GM21529 (cell line): ENCODE measurements around the gene USP47.
"Not testable (repeated sequence)": the region's sequence is repeated elsewhere in the genome, so short reads cannot be mapped to it uniquely, and the experiment has no call there.

ENCODE experiments used
- ATAC-seq: cut with Tn5 transposase; IDR thresholded peaks from one replicate; pipeline ENCODE4 v1.9.1; 2021; ENCODE audit not compliant: unreplicated experiment

The USP47 gene

GRCh38 chr11:11821899-11822298, 19.9 kb upstream of the USP47 start:
- ATAC-seq, result no peak

DNA sequence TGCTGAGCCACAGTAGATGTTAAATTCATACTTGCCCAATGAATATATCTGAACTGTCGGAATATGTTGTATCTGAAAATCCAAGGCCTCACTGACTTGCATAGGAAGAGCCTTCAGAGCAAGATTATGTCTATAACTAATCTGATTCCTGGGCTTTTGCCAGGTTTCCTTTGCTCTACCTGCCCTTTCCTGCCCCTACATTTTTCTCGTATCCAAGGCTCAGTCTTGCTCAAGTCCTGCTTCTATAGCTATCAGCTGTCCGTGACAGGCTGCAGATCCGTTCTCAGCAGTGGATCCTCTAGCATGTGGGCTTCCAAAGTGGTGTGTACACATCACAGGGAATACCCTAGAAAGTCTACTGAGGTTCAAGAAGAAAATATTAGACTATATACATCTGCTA, 18.8 kb upstream of the USP47 start:
- ATAC-seq, result no peak

GRCh38 chr11:11826260-11826659, 15.5 kb upstream of the USP47 start:
- no peak for ATAC-seq

DNA sequence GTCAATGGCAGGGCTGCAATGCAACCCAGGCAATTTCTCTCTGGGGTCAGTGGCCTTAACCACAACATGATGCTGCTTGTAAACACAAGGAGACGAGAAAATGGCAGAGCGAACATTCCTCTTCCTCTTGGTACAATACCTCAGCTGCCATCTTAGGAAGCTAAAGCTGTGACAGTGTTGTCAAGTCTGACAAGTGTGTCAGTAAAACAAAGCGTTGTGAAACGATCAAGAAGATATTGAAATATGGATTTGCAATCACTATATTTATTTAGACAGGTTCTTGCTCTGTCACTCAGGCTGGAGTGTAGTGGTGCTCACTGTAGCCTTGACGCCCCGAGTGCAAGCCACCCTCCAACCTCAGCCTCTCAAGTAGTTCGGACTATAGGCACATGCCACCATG, 14.5 kb upstream of the USP47 start:
- no peak for ATAC-seq

GRCh38 chr11:11831406-11831805, 10.4 kb upstream of the USP47 start:
- not testable (repeated sequence) for ATAC-seq

- ATAC-seq, result no peak
Observed at GRCh38 chr11:11836676-11837231, 5.0 kb upstream of the USP47 start.

DNA sequence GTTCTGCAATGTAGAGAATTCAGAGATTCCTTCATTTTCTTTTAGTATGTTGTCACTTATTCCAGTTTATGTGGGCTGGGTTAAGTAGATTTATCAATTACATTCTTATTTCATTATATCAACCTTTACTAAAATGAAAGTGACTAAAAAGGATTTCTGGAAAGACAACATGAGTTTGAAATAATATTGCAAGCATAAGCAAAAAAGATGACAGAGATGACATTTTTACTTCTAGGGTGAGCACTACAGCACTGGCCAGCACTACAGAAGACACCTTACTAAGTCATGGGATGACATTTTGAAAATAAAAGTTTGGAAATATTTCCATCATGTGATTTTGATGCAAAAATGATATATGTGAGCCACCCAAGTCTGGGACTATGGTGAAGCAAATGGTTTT, 2.1 kb upstream of the USP47 start:
- ATAC-seq, result no peak

GRCh38 chr11:11841116-11841722, 553 bp upstream of the USP47 start:
- ATAC-seq, result peak; percentile 40

GRCh38 chr11:11842421-11843008, 743 bp downstream of the USP47 start:
- ATAC-seq, result peak; percentile 44

GRCh38 chr11:11843211-11843621, 1.4 kb downstream of the USP47 start:
- no peak for ATAC-seq

DNA sequence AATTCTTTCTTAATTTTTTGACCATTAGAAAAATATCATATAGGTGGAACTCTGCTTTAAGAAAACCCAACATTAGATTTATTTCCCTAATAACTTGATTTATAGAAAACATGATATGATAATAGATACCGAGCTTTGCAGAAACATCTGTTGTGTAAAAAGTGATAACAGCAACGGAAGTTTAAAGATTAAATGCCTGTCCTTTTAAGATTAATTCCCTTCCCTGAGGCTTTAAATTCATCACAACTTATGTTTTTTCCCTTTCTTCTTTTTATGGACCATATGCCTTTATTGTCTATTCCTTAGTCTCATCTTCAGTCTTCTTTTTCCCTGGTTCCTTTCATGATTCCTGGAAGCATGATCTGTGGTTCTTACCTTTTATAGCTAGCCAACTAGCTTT, 1.9 kb downstream of the USP47 start:
- no peak for ATAC-seq

DNA sequence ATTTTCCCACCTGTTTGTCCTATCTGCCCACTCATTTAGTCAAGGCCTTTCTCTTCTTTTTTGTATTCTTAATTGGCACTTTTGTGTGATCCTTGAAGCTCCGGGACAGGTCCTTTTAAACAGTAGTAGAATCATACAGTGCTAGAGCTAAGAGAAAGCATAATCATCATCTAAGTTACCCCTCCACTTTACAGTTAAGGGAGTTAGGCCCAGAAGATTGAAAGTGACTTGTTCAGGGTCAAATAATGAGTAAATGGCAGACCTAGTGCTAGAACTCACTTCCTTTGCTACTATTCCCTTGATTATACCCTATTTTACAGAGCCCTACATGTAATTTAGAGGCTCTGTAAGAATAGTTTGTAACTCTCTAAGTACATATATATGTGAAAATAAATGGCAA, 2.5 kb downstream of the USP47 start:
- ATAC-seq, result no peak

DNA sequence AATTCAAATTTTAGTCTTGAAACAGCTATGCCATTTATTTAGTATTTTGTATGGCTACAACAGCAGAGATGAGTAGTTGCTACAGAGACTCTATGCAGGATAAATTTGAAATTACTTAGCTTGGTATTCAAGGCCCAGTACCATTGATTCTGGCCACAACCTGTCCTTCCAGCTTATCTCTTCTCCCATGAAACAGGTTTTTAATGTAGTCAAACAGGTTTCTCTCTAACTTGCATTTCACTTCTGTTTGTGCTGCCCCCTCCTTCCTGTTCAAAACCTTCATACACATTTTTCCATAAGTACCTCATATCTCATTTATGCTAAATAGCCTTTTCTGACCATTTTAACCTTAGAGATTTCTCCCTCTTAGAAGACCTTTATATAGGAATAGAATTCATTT, 3.3 kb downstream of the USP47 start:
- ATAC-seq, result no peak

- no peak for ATAC-seq
Observed at GRCh38 chr11:11845551-11845950, 3.8 kb downstream of the USP47 start.

GRCh38 chr11:11847082-11847481, 5.3 kb downstream of the USP47 start:
- ATAC-seq, result no peak

GRCh38 chr11:11848891-11849746, 7.3 kb downstream of the USP47 start:
- ATAC-seq, result peak; percentile 77

- ATAC-seq, result no peak
Observed at GRCh38 chr11:11850668-11851067, 8.9 kb downstream of the USP47 start.

DNA sequence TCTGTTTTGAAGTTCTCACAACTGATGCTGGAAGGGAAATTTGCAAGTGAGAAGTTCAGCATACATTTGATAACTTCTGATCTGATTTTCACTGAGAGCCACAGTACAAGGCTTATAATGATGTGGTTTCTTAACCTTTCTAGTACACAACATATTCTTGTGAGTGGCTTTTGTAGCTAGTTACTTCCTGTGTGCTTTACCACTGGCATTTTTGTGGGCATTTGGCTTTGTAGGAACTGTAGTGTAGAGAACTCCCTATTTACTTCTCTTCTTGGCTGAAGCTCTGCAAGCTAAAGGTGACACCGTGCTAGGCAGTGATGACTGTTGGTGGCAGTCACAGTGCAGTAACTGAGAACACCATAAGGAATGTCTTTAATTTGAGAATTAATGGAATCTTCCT, 14.9 kb downstream of the USP47 start:
- no peak for ATAC-seq

- ATAC-seq, result no peak
Observed at GRCh38 chr11:11857769-11858168, 16.0 kb downstream of the USP47 start.

DNA sequence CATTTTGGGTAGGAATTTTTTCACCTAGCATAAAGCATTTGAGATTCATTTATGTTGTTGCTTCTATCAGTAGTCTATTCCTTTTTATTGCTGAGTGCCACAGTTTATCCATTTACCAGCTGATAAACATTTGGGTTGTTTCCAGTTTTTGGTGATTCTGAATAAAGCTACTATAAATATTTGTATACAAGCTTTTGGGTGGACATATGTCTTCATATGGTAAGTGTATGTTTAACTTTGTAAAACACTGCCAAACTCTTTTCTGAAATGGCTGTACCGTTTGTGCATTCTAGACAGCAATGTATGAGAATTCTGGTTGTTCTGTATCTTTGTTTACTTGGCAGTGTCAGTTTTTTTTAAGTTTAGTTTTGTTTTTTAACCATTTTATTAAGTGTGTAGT, 16.9 kb downstream of the USP47 start:
- no peak for ATAC-seq

DNA sequence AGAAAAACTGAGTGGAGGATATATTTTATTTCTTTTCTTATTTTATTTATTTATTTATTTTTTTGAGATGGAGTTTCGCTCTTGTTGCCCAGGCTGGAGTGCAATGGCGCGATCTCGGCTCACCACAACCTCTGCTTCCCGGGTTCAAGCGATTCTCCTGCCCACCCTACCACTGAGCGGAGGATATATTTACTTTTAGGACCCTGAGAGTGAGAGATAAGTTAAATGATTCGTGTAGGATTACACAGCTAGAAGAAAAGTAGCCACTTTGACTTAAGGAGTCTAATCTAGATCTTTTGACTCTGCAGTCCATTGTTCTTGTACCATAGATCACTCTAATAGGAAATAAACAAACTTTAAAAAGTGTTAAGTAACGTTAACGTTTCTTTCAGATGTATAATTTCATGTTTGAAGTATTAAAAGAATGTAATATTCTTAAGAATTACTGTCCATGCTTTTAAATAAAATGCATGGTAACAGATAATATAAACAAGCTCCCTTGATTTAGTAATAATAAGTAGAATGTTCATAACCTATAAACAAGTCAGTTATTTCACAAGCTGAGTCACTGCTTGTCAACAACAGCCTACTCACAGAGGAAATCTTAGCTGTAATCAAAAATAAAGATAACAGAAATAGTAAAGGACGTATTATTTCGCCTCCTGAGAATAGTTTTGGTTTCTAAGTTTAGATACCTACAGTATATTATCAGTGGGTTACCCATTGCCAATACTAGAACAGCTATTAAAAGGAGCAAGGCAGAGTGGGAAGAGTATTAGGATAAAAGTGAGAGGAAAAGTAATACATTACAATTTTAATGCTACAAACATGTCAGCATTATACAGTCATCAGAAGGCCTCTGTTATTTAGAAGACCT, 18.6 kb downstream of the USP47 start:
- ATAC-seq, result no peak
